Upper lobe of left lung (tissue), 6 donors: Measurements from ENCODE around the gene LMBR1. TPM values are rescaled to one million over a fixed set of nuclear protein-coding genes. Genes with fewer than 3 reads are reported as not detected.

ENCODE experiments used
- ATAC-seq, 2 donors: fragments of 200-7000 bp; cut with Tn5 transposase; one replicate each; pipeline ENCODE4 v1.9.1; 2022; ENCODE audit warnings: mild to moderate bottlenecking in 2 of 2, moderate library complexity in 2 of 2; ENCODE audit not compliant: low FRiP score in 2 of 2
- DNase-seq, 2 donors: peaks; one replicate each; pipeline ENCODE4 v3.0.0-alpha.2; 2019 to 2020
- H3K27ac ChIP-seq, 4 donors: fragments of 200-600 bp; sonication (generic); one replicate each; pipeline ENCODE4 v1.5.1; 2016 to 2019
- H3K27me3 ChIP-seq, 4 donors: fragments of 200-600 bp; sonication (generic); one replicate each; pipeline ENCODE4 v1.5.1; 2017 to 2019
- H3K36me3 ChIP-seq, 4 donors: fragments of 200-600 bp; sonication (generic); one replicate each; pipeline ENCODE4 v1.5.1; 2016 to 2019
- H3K4me1 ChIP-seq, 4 donors: fragments of 200-600 bp; sonication (generic); one replicate each; pipeline ENCODE4 v1.5.1; 2018 to 2019
- H3K4me3 ChIP-seq, 4 donors: fragments of 200-600 bp; sonication (generic); one replicate each; pipeline ENCODE4 v1.5.1; 2017 to 2019; ENCODE audit warnings: mild to moderate bottlenecking in 2 of 4, moderate library complexity in 1 of 4
- H3K9me3 ChIP-seq, 4 donors: fragments of 200-600 bp; sonication (generic); one replicate each; pipeline ENCODE4 v1.5.1; 2018 to 2019
- CTCF ChIP-seq, 6 experiments: fragments of 450-650 bp in 4 of 6; fragments of 200-600 bp in 2 of 6; sonication (generic) in 2 of 6; IDR thresholded peaks; one replicate each; pipeline ENCODE4 v1.5.1; 2016 to 2019; ENCODE audit warnings: antibody characterized with exemption in 6 of 6
- EP300 ChIP-seq, 4 donors: sonication (generic); formaldehyde crosslinking; IDR thresholded peaks; one replicate each; pipeline ENCODE4 v1.5.1; 2017; ENCODE audit warnings: antibody characterized with exemption in 4 of 4, control low read depth in 2 of 4
- POLR2A ChIP-seq, 4 donors: fragments of 450-650 bp; IDR thresholded peaks; one replicate each; pipeline ENCODE4 v1.5.1; 2016 to 2017; ENCODE audit warnings: antibody characterized with exemption in 4 of 4, mild to moderate bottlenecking in 2 of 4
- POLR2AphosphoS5 ChIP-seq, 2 donors: sonication (generic); formaldehyde crosslinking; IDR thresholded peaks; one replicate each; pipeline ENCODE4 v1.5.1; 2017; ENCODE audit warnings: antibody characterized with exemption in 2 of 2
- WGBS, 2 donors: methylation state at CpG; one replicate each; pipeline ENCODE4 v1.1.5; 2017 to 2018; 5-methylcytosine and 5-hydroxymethylcytosine counted together
- total RNA-seq, 6 donors: library from RNA; depleted of rRNA in 4 of 6; stranded (reverse); fragments of >200 nt in 4 of 6; gene quantifications; one replicate each; pipeline versions ENCODE4 v1.1.0 to v1.2.1, GENCODE V29; 2016 to 2021
- donor health status: DM: no; HTN: no; CAD: no; lungs with moderate emphysema.
- donor health status: DM: no; HTN: yes; CAD: no; lungs with severe emphysema.

LMBR1 gene
- total RNA-seq, 6 donors from 2014 or later: 58.6 to 159 (median 81.0) TPM

GRCh38 chr7:156673902-156674301 is 219.1 kb downstream of the LMBR1 start:
- WGBS, 2 donors: 86 to 96% methylated on average over 6 to 9 of the region's 9 CpGs

GRCh38 chr7:156673454-156673853 is 219.5 kb downstream of the LMBR1 start:
- WGBS, 2 donors: 90 to 93% methylated on average over 6 of the region's 6 CpGs
- TF ChIP-seq EP300 (IDR thresholded peaks at IDR 0.05): no peak
- no peak for TF ChIP-seq POLR2AphosphoS5 (IDR thresholded peaks at IDR 0.05)
- no peak for TF ChIP-seq POLR2A (IDR thresholded peaks at IDR 0.05)
- no peak for TF ChIP-seq CTCF (IDR thresholded peaks at IDR 0.05)
- H3K36me3 ChIP-seq: peaks cover 0 to 55% (median 23%) of the 10 kb centered on the region in 4 donors

More at GRCh38 chr7:156673902-156674301, 219.1 kb downstream of the LMBR1 start:
- H3K27me3 ChIP-seq: no peaks in the 10 kb centered on the region
- DNase-seq (no peak), ATAC-seq (no peak)
- H3K36me3 ChIP-seq: peaks cover under 1 to 55% (median 24%) of the 10 kb centered on the region in 4 donors
- no peaks in the 10 kb centered on the region for H3K4me1 ChIP-seq
- no peak overlapping the region for H3K27ac ChIP-seq
- no peaks in the 10 kb centered on the region for H3K9me3 ChIP-seq
- TF ChIP-seq CTCF (IDR thresholded peaks at IDR 0.05): no peak
- no peak for TF ChIP-seq POLR2AphosphoS5 (IDR thresholded peaks at IDR 0.05)
- no peak for TF ChIP-seq EP300 (IDR thresholded peaks at IDR 0.05)
- no peak for TF ChIP-seq POLR2A (IDR thresholded peaks at IDR 0.05)
- H3K4me3 ChIP-seq: no peak overlapping the region

GRCh38 chr7:156669035-156669828 is 223.8 kb downstream of the LMBR1 start:
- Histone ChIP-seq H3K4me3 (no peak overlapping the region), H3K4me1 (no peaks in the 10 kb centered on the region), H3K27ac (no peak overlapping the region), H3K9me3 (no peaks in the 10 kb centered on the region), H3K27me3 (no peaks in the 10 kb centered on the region), H3K36me3 (peaks cover 0 to 27% (median under 1%) of the 10 kb centered on the region in 4 donors)
- DNase-seq: peak in 1 of 2 donors; percentile 68
- peak; percentile 8 to 55 for ATAC-seq
- WGBS, 2 donors: 91 to 94% methylated on average over 16 to 19 of the region's 19 CpGs
- TF ChIP-seq POLR2A (IDR thresholded peaks at IDR 0.05) (no peak), CTCF (IDR thresholded peaks at IDR 0.05) (no peak), EP300 (IDR thresholded peaks at IDR 0.05) (no peak), POLR2AphosphoS5 (IDR thresholded peaks at IDR 0.05) (no peak)

More at GRCh38 chr7:156673454-156673853, 219.5 kb downstream of the LMBR1 start:
- H3K9me3 ChIP-seq: no peaks in the 10 kb centered on the region
- no peak for ATAC-seq
- H3K27ac ChIP-seq: no peak overlapping the region
- H3K4me1 ChIP-seq: no peaks in the 10 kb centered on the region
- no peak for DNase-seq
- no peaks in the 10 kb centered on the region for H3K27me3 ChIP-seq
- no peak overlapping the region for H3K4me3 ChIP-seq

- no peak for TF ChIP-seq POLR2AphosphoS5 (IDR thresholded peaks at IDR 0.05)
- TF ChIP-seq CTCF (IDR thresholded peaks at IDR 0.05): no peak
- TF ChIP-seq EP300 (IDR thresholded peaks at IDR 0.05): no peak
- no peak for TF ChIP-seq POLR2A (IDR thresholded peaks at IDR 0.05)
- no peaks in the 10 kb centered on the region for H3K27me3 ChIP-seq
- no peak overlapping the region for H3K4me3 ChIP-seq
- no peak overlapping the region for H3K27ac ChIP-seq
- ATAC-seq (no peak), DNase-seq (no peak)
- no peaks in the 10 kb centered on the region for H3K9me3 ChIP-seq
- H3K4me1 ChIP-seq: no peaks in the 10 kb centered on the region
- H3K36me3 ChIP-seq: peaks cover 0 to 27% (median under 1%) of the 10 kb centered on the region in 4 donors
- WGBS, 2 donors: 94 to 98% methylated on average over 13 of the region's 13 CpGs
Measured at GRCh38 chr7:156668130-156668741, 224.7 kb downstream of the LMBR1 start.
